DOHH2 (cell line): Measurements from ENCODE around the gene WHAMM.

Experiments
- H3F3A ChIP-seq: fragments of 200-600 bp; sonication (generic), shearing (Covaris generic); 2 replicates; pipeline ENCODE4 v1.6.0; 2016; ENCODE audit warnings: antibody characterized with exemption, mild to moderate bottlenecking; ENCODE audit not compliant: control insufficient read depth, insufficient read depth
- H3K27ac ChIP-seq: fragments of 200-600 bp; sonication (generic); 2 replicates; pipeline ENCODE4 v1.5.1; 2014; ENCODE audit warnings: low read depth, mild to moderate bottlenecking, low read length, moderate library complexity
- H3K27me3 ChIP-seq: fragments of 200-600 bp; sonication (generic); 2 replicates; pipeline ENCODE4 v1.6.1; 2014; ENCODE audit warnings: mild to moderate bottlenecking, low read length, mixed read lengths; ENCODE audit not compliant: control insufficient read depth
- H3K36me3 ChIP-seq: fragments of 200-600 bp; sonication (generic); 2 replicates; pipeline ENCODE4 v1.6.1; 2014; ENCODE audit warnings: mild to moderate bottlenecking, low read length, moderate library complexity, mixed read lengths; ENCODE audit not compliant: control insufficient read depth
- H3K4me1 ChIP-seq: fragments of 200-600 bp; sonication (generic); 2 replicates; pipeline ENCODE4 v1.6.1; 2014; ENCODE audit warnings: mild to moderate bottlenecking, low read length, mixed read lengths; ENCODE audit not compliant: control insufficient read depth
- H3K4me2 ChIP-seq: fragments of 200-600 bp; sonication (generic); 2 replicates; pipeline ENCODE4 v1.6.0; 2014; ENCODE audit warnings: mild to moderate bottlenecking, low read length, moderate library complexity
- H3K4me3 ChIP-seq: fragments of 200-600 bp; sonication (generic); 2 replicates; pipeline ENCODE4 v1.5.1; 2014; ENCODE audit warnings: mild to moderate bottlenecking, low read length, mixed read lengths
- H3K79me2 ChIP-seq: fragments of 200-600 bp; sonication (generic); 2 replicates; pipeline ENCODE4 v1.6.1; 2014; ENCODE audit warnings: mild to moderate bottlenecking, low read length, mixed read lengths; ENCODE audit not compliant: control insufficient read depth
- H3K9me2 ChIP-seq: fragments of 200-600 bp; sonication (generic); replicated peaks from 2 replicates; pipeline ENCODE4 v1.6.1; 2014; ENCODE audit warnings: mild to moderate bottlenecking, low read length, mixed read lengths; ENCODE audit not compliant: control insufficient read depth
- H3K9me3 ChIP-seq: fragments of 200-600 bp; sonication (generic); 2 replicates; pipeline ENCODE4 v1.6.1; 2014; ENCODE audit warnings: antibody characterized with exemption, low read length, mixed read lengths; ENCODE audit not compliant: control insufficient read depth, insufficient read depth
- H4K20me1 ChIP-seq: fragments of 200-600 bp; sonication (generic); 2 replicates; pipeline ENCODE4 v1.6.0; 2014; ENCODE audit warnings: low read depth, mild to moderate bottlenecking, antibody characterized with exemption, low read length, moderate library complexity; ENCODE audit not compliant: control insufficient read depth, insufficient read depth
- CTCF ChIP-seq: fragments of 200-600 bp; sonication (generic); IDR thresholded peaks from one replicate; pipeline ENCODE4 v1.5.1; 2014; ENCODE audit warnings: antibody characterized with exemption, mild to moderate bottlenecking, low read depth, low read length; ENCODE audit not compliant: poor library complexity, severe bottlenecking
- EZH2phosphoT487 ChIP-seq: fragments of 200-600 bp; sonication (generic); IDR thresholded peaks from 2 replicates; pipeline ENCODE4 v1.6.1; 2017; ENCODE audit warnings: borderline replicate concordance, mild to moderate bottlenecking, antibody characterized with exemption, low read length, moderate library complexity, mixed read lengths

Gene WHAMM

GRCh38 chr15:82771789-82772607 is 37.4 kb upstream of the WHAMM start:
- Histone ChIP-seq H3K9me2 (no peaks in the 10 kb centered on the region), H3K27me3 (no peaks in the 10 kb centered on the region), H3K27ac (no peak overlapping the region)

GRCh38 chr15:82774496-82774895 is 34.9 kb upstream of the WHAMM start:
- H3K4me1 ChIP-seq, result no peaks in the 10 kb centered on the region
- TF ChIP-seq EZH2phosphoT487 (no peak), CTCF (no peak)
- no peaks in the 10 kb centered on the region for H3K9me3 ChIP-seq
- no peaks in the 10 kb centered on the region for H3K79me2 ChIP-seq
- H3K27me3 ChIP-seq, result no peaks in the 10 kb centered on the region
- no peaks in the 10 kb centered on the region for H3K36me3 ChIP-seq
- H3K27ac ChIP-seq, result no peak overlapping the region
- H3K4me3 ChIP-seq, result no peak overlapping the region
- H3F3A ChIP-seq, result no peaks in the 10 kb centered on the region
- H4K20me1 ChIP-seq, result no peaks in the 10 kb centered on the region
- H3K9me2 ChIP-seq, result no peaks in the 10 kb centered on the region
- no peak overlapping the region for H3K4me2 ChIP-seq

More at GRCh38 chr15:82771789-82772607, 37.4 kb upstream of the WHAMM start:
- no peaks in the 10 kb centered on the region for H3F3A ChIP-seq
- H3K4me1 ChIP-seq, result no peaks in the 10 kb centered on the region
- TF ChIP-seq EZH2phosphoT487, result no peak
- no peak for TF ChIP-seq CTCF
- H3K4me3 ChIP-seq, result no peak overlapping the region
- H3K79me2 ChIP-seq, result no peaks in the 10 kb centered on the region
- H3K4me2 ChIP-seq, result no peak overlapping the region
- no peaks in the 10 kb centered on the region for H3K9me3 ChIP-seq
- no peaks in the 10 kb centered on the region for H4K20me1 ChIP-seq
- H3K36me3 ChIP-seq, result 0 out of 2 replicates have a peak, but pooled peaks cover 2% of the 10 kb centered on the region

GRCh38 chr15:82778755-82779154 is 30.7 kb upstream of the WHAMM start:
- Histone ChIP-seq H3K79me2 (no peaks in the 10 kb centered on the region), H3F3A (no peaks in the 10 kb centered on the region), H3K4me1 (no peaks in the 10 kb centered on the region), H3K9me2 (no peaks in the 10 kb centered on the region), H4K20me1 (no peaks in the 10 kb centered on the region), H3K27me3 (no peaks in the 10 kb centered on the region), H3K36me3 (no peaks in the 10 kb centered on the region), H3K4me2 (no peak overlapping the region), H3K4me3 (no peak overlapping the region), H3K9me3 (no peaks in the 10 kb centered on the region), H3K27ac (no peak overlapping the region)
- TF ChIP-seq CTCF (no peak), EZH2phosphoT487 (no peak)
